HG03095 (cell line): ENCODE results near the gene DNAAF9.
"Not testable (repeated sequence)": the region's sequence is repeated elsewhere in the genome, so short reads cannot be mapped to it uniquely, and the experiment has no call there.

Source experiments
- ATAC-seq: cut with Tn5 transposase; IDR thresholded peaks from one replicate; pipeline ENCODE4 v1.9.1; 2021; ENCODE audit warnings: moderate library complexity; ENCODE audit not compliant: unreplicated experiment

The DNAAF9 gene

GRCh38 chr20:3407040-3407770, at the start of gene DNAAF9:
DNAAF9 (minus strand) TSS chr20:3407669; CDS start chr20:3407557, 112 bp downstream.
- peak; percentile 42 for ATAC-seq

DNA sequence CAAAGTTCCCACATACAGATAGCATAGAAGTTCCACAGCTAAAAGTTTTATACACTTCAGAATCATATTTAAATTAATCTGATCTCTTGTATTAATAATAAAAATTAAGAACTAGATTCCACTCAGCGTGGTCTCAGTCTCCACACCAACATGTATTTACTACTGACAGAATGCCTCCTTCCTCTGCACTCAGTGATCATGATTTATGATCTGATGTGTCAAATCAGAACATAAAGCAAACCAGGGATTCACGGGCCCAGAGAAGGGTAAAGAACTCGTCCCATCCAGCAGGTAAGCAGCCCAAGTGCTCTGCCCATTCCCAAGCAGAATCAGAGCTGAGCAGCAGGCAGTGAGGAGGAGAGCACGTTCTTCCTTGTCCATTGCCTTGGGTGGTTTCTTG, 49.2 kb upstream of the DNAAF9 start:
- no peak for ATAC-seq

GRCh38 chr20:3454831-3455230, 47.4 kb upstream of the DNAAF9 start:
- ATAC-seq = no peak

- no peak for ATAC-seq
Observed at GRCh38 chr20:3452690-3453089, 45.2 kb upstream of the DNAAF9 start.

DNA sequence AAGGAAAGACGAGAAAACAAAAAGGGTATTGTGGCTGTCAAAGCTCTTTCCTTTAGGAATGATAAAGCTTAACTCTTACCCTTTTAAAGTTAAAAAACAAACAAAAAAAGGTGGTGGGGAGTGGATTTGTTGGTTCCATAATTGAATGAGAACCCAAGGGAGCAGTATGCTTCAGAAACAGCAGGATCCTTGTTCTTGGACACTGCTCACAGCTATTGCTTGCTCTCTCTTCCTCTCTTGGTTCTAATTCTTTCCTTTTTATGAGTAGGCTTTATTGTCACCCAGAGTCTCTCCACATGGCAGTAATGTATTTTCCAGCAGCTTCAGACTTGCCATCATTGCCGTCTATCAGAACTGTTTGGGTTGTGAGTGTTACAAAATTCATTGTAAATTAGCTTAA, 44.7 kb upstream of the DNAAF9 start:
- ATAC-seq = no peak

DNA sequence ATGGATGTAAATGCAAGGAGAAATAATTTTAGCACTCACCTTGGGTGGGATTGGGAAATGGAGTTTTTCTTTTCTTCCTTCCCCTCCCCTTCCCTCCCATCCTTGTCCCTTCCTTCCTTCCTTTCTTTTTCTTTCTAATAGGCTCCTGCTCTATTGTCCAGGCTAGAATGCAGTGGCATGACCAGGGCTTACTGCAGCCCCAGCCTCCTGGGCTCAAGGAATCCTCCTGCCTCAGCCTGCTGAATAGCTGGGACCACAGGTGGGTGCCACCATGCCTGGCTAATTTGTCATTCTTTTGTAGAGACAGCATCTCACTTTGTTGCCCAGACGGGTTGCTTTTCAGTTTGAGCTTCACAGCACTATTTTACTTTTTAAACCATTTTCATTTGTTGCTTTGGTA, 41.9 kb upstream of the DNAAF9 start:
- no peak for ATAC-seq

DNA sequence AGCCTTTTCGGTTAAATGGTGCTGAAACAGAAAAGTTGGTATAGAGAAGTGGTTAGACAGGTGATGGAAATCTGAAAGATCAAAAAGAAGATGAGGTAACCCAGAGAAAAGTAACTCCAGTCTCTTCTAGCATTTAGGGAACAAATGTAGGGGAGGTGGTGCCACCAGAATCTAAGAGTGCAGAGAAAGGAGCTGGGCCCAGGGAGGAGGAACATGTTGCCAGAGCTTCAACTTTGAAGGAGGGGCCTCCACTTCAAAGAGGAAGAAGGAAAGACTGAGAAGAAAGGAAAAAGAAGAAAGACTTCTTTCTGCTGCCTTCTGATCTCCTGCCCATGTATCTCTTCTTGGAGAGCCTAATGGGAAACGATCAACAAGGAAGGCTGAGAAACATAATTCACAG, 39.9 kb upstream of the DNAAF9 start:
- no peak for ATAC-seq

- no peak for ATAC-seq
Observed at GRCh38 chr20:3446779-3447178, 39.3 kb upstream of the DNAAF9 start.

DNA sequence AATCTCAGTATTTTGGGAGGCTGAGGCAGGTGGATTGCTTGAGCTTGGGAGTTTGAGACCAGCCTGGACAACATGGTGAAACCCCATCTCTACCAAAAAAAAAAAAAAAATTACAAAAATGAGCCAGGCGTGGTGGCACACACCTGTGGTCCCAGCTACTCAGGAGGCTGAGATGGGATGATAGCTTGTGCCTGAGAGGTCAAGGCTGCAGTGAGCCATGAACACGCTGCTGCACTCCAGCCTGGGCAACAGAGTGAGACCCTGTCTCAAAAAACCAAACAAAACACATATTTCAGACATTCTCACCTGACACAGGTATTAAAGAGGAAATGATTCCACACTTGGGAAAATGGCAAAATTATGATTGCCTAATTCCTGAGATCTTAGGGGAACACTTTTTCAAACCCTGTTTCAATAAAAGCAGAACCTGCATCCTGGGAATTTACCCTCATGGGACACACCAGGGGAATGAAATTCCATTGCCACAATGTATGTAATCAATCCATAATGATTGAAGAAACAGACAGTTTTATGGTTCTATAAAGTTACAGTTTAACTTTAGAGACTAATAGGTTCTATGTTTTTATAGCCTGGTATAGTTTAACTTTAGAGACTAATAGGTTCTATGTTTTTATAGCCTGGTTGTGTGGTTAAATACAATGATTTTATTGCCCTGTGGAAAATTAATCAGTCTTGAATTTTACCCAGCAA, 29.6 kb upstream of the DNAAF9 start:
- ATAC-seq = no peak

DNA sequence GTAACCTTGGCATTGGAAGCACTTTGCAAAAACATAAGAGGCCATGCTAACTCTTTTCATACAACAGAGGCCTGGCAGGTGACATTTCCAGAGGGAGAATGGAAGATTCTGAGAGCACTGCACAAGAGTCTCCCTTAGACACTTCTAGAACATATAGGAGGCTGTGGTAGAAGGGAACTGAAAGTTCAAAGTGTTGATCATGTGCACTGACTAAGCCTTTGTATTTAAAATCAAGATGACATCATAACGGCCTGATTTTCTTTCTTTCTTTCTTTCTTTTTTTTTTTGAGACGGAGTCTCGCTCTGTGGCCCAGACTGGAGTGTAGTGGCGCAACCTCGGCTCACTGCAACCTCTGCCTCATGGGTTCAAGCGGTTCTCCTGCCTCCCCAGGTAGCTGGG, 26.8 kb upstream of the DNAAF9 start:
- ATAC-seq = no peak

DNA sequence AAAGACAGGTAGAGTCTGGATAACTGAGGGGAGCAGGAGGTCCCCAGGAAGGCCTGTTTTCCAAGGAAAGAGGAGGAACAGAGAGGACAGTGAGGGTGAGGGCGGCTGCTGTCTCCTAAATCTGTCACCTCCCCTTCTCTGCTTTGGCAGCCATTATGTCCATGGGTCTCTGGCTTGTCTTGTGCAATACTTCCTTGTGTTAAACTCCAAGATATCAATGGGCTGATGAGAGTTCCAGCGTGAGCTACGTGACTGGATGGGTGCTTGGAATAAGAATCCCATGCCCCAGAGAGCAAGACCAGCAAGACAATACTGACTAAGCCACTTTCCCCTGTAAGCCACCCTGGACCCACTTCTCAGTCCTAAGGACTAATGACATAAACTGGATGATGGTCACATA, 26.3 kb upstream of the DNAAF9 start:
- ATAC-seq = no peak

- no peak for ATAC-seq
Observed at GRCh38 chr20:3432844-3433243, 25.4 kb upstream of the DNAAF9 start.

DNA sequence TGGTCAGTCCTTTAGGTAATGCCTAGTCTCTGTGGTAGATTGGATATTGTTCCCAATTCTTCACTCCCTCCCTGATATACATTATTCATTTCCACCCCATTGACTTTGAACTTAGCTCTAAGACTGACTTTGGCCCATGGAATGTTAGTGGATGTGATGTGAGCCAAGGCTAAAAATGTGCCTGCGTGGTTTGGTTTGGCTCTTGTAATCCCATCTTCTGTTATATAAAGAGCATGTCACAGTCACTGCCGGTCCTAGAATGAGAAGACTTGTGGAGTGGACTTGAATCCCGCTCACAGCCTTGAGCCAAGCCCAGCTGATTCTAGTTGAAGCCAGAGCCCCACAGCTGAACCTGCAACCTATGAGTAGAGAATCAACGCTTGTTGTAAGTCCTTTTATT, 23.6 kb upstream of the DNAAF9 start:
- ATAC-seq = no peak

DNA sequence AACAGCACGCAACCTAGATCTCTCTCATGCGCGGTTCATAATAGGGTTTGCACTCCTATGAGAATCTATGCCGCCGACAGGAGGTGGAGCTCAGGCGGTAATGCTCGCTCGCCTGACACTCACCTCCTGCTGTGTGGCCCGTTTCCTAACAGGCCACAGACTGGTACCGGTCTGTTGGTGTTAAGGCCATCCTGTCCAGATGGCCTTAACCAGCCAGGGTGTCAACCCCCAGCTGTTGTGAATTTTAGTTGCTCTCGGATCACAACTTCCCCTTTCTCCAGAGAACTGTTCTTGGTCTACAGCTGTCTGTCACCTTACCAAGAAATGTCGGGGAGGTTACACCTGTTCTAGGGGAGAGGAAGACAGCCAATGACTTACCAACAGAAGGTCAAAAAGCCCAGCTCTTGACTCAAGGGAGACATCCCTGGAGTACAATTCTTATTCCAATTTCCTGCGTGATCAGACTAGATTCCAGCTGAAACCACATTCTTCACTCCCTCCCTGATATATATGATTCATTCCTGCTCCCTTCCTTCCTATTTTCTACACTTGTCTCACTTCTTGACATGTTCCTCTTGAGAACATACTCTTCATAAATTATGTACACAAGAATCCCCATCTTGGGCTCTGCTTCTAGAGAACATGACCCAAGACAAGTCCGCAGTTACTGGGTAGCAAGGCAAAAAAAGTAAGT, 23.1 kb upstream of the DNAAF9 start:
- peak; percentile 90 for ATAC-seq

- not testable (repeated sequence) for ATAC-seq
Observed at GRCh38 chr20:3426766-3427165, 19.3 kb upstream of the DNAAF9 start.

- ATAC-seq = no peak
Observed at GRCh38 chr20:3423126-3423525, 15.7 kb upstream of the DNAAF9 start.

GRCh38 chr20:3421985-3422384, 14.5 kb upstream of the DNAAF9 start:
- no peak for ATAC-seq

DNA sequence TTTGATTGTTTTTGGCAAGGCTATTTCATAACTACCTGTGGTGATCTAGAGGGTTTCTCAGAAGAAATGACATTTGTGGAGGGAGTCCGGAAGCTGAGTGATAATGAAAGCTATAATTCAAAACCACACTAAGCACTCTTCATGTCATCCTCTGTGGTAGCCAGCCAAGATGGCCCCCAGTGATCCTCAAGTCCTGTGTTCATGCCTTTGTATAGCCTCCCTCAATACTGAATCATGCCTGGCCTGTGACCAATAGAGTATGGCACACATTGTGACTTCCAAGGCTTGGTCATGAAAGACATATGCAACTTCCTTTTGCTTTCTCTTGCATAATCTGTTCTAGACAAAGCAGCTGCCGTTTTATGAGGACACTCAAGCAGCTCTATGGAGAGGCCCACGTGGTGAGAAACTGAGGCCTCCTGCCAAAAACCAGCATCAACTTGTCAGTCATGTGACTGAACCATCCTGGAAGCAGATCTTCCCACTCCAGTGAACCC, 12.8 kb upstream of the DNAAF9 start:
- peak; percentile 98 for ATAC-seq

GRCh38 chr20:3418161-3418560, 10.7 kb upstream of the DNAAF9 start:
- ATAC-seq = not testable (repeated sequence)

DNA sequence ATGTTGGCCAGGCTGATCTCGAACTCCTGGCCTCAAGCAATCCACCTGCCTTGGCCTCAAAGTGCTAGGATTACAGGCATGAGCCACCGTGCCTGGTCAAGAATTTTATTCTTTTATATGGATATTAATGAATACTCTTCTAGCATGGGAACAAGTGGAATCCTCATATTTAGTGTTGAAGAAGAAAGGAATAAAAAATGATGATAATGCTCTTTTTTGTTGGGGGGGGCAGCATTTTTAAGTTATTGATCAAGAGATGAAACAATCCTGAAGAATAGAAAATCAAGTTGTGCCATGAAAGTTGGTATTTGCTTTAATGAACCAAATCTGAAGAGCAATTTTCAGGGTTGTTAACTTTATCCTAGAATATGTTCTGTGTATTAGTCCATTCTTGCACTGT, 6.7 kb upstream of the DNAAF9 start:
- ATAC-seq = no peak

- no peak for ATAC-seq
Observed at GRCh38 chr20:3413393-3413889, 6.0 kb upstream of the DNAAF9 start.
